IMR-90 (cell line): Measurements from ENCODE around the gene C22orf42.
"Not testable (repeated sequence)": the region's sequence is repeated elsewhere in the genome, so short reads cannot be mapped to it uniquely, and the experiment has no call there.

Source experiments
- CEBPB ChIP-seq: IDR thresholded peaks from 2 replicates; pipeline ENCODE4 v1.6.1; 2012; ENCODE audit warnings: low read depth, low read length, improper control_type of control experiment
- CTCF ChIP-seq: conservative IDR thresholded peaks from 2 replicates; pipeline ENCODE4 v1.5.1; 2012; ENCODE audit warnings: mild to moderate bottlenecking, low read depth, low read length, improper control_type of control experiment
- RCOR1 ChIP-seq: IDR thresholded peaks from 2 replicates; pipeline ENCODE4 v1.6.1; 2012; ENCODE audit warnings: mild to moderate bottlenecking, low read length, improper control_type of control experiment; ENCODE audit not compliant: insufficient replicate concordance
- RFX5 ChIP-seq: IDR thresholded peaks from 2 replicates; pipeline ENCODE4 v1.8.0; 2012; ENCODE audit warnings: low read depth, mild to moderate bottlenecking, low read length, moderate library complexity

GRCh38 chr22:32148372-32148771 lies 10.7 kb downstream of the C22orf42 start:
- not testable (repeated sequence) for TF ChIP-seq RFX5, CEBPB, RCOR1, CTCF
